B cell (primary cell): Measurements from ENCODE around the gene SCUBE1. TPM values are rescaled to one million over a fixed set of nuclear protein-coding genes. Genes with fewer than 3 reads are reported as not detected.

ENCODE experiments used
- ATAC-seq: fragments of 200-7000 bp; cut with Tn5 transposase; one replicate; pipeline ENCODE4 v1.10.0; 2021; ENCODE audit warnings: low read depth, mild to moderate bottlenecking, moderate number of reproducible peaks, moderate library complexity
- CTCF ChIA-PET: fragments of 350-600 bp; sonication (Branson Sonifier 250); formaldehyde crosslinking; loops from one replicate; lab custom pipeline; 2021; ENCODE audit warnings: antibody characterized with exemption, inconsistent platforms; lab: Charles Lee
- POLR2A ChIA-PET: fragments of 350-600 bp; sonication (Branson Sonifier 250); formaldehyde crosslinking; loops from one replicate; lab custom pipeline; 2021; ENCODE audit warnings: antibody characterized with exemption; lab: Charles Lee
- DNase-seq: peaks from one replicate; pipeline ENCODE4 v3.0.0; 2013
- H2AFZ ChIP-seq: 2 replicates; pipeline ENCODE4 v1.6.1; 2012; ENCODE audit warnings: mild to moderate bottlenecking, low read depth, low read length; ENCODE audit not compliant: insufficient read depth, poor library complexity, severe bottlenecking
- H3K27ac ChIP-seq, 2 donors: 1 replicate in 1 of 2; 2 replicates in 1 of 2; pipeline ENCODE4 v1.5.1; 2012 to 2013; ENCODE audit warnings: low read length in 2 of 2, mild to moderate bottlenecking in 2 of 2, moderate library complexity in 1 of 2
- H3K27me3 ChIP-seq, 4 experiments: fragments of 200-600 bp in 1 of 4; sonication (generic) in 1 of 4; replicated peaks in 1 of 4; 1 replicate in 2 of 4; 2 replicates in 2 of 4; pipeline versions ENCODE4 v1.6.1 to v1.7.0; 2013 to 2016; ENCODE audit warnings: low read length in 3 of 4, mild to moderate bottlenecking in 2 of 4, mixed read lengths in 1 of 4, moderate library complexity in 1 of 4; ENCODE audit not compliant: insufficient read depth in 4 of 4, control insufficient read depth in 3 of 4; ENCODE audit errors: control extremely low read depth in 1 of 4
- H3K36me3 ChIP-seq, 2 experiments: replicated peaks in 1 of 2; 1 replicate in 1 of 2; 2 replicates in 1 of 2; pipeline versions ENCODE4 v1.6.1 to v1.7.1; 2013; ENCODE audit warnings: low read length in 1 of 2; ENCODE audit not compliant: insufficient read depth in 2 of 2, control insufficient read depth in 1 of 2; ENCODE audit errors: control extremely low read depth in 1 of 2, extremely low read depth in 1 of 2
- H3K4me1 ChIP-seq, 2 donors: fragments of 200-600 bp in 1 of 2; sonication (generic) in 1 of 2; 1 replicate in 1 of 2; 2 replicates in 1 of 2; pipeline versions ENCODE4 v1.5.1 to v1.6.1; 2013 to 2017; ENCODE audit warnings: low read length in 2 of 2; ENCODE audit not compliant: control insufficient read depth in 2 of 2, insufficient read depth in 2 of 2
- H3K4me2 ChIP-seq: replicated peaks from 2 replicates; pipeline ENCODE3; 2012; ENCODE audit warnings: mild to moderate bottlenecking, low read depth, low read length; ENCODE audit not compliant: poor library complexity, severe bottlenecking
- H3K4me3 ChIP-seq, 5 experiments: fragments of 200-600 bp in 1 of 5; sonication (generic) in 1 of 5; 1 replicate in 3 of 5; 2 replicates in 2 of 5; pipeline versions ENCODE4 v1.5.1 to v1.7.0; 2011 to 2016; ENCODE audit warnings: low read length in 4 of 5, mild to moderate bottlenecking in 4 of 5, low read depth in 2 of 5, control low read depth in 1 of 5, moderate library complexity in 1 of 5; ENCODE audit not compliant: insufficient read depth in 1 of 5; ENCODE audit errors: control extremely low read depth in 1 of 5, extremely low read depth in 1 of 5
- H3K79me2 ChIP-seq: fragments of 200-600 bp; sonication (generic); one replicate; pipeline ENCODE4 v1.6.0; 2016; ENCODE audit warnings: low read length; ENCODE audit not compliant: control insufficient read depth, insufficient read depth
- H3K9ac ChIP-seq: fragments of 200-600 bp; sonication (generic); 2 replicates; pipeline ENCODE4 v1.6.1; 2017; ENCODE audit warnings: mild to moderate bottlenecking, low read length, moderate library complexity
- H3K9me3 ChIP-seq, 3 donors: one replicate each; pipeline versions ENCODE4 v1.6.1 to v1.7.1; 2013; ENCODE audit warnings: low read length in 2 of 3; ENCODE audit not compliant: control insufficient read depth in 2 of 3, insufficient read depth in 1 of 3; ENCODE audit errors: control extremely low read depth in 1 of 3
- H4K20me1 ChIP-seq: 2 replicates; pipeline ENCODE4 v1.6.0; 2012; ENCODE audit warnings: mild to moderate bottlenecking, low read length; ENCODE audit not compliant: insufficient read depth, control insufficient read depth, poor library complexity, severe bottlenecking
- H3K27ac Mint-ChIP-seq: one replicate; pipeline ENCODE4 v1.8.0; 2021; ENCODE audit warnings: mixed read lengths
- H3K27me3 Mint-ChIP-seq: one replicate; pipeline ENCODE4 v1.8.0; 2021; ENCODE audit warnings: mixed read lengths
- H3K4me1 Mint-ChIP-seq: one replicate; pipeline ENCODE4 v1.8.0; 2021; ENCODE audit warnings: mixed read lengths
- H3K4me3 Mint-ChIP-seq: one replicate; pipeline ENCODE4 v1.8.0; 2021; ENCODE audit warnings: mixed read lengths
- H3K9me3 Mint-ChIP-seq: one replicate; pipeline ENCODE4 v1.8.0; 2022; ENCODE audit warnings: mixed read lengths; ENCODE audit not compliant: insufficient read depth
- EZH2 ChIP-seq: IDR thresholded peaks from 2 replicates; pipeline ENCODE4 v1.6.1; 2012; ENCODE audit warnings: borderline replicate concordance, low read depth, mild to moderate bottlenecking, moderate library complexity, low read length; ENCODE audit not compliant: insufficient read depth, poor library complexity, severe bottlenecking
- WGBS: methylation state at CpG from one replicate; pipeline ENCODE4 v1.1.5; 2013; ENCODE audit warnings: missing lambda C conversion rate; ENCODE audit not compliant: insufficient coverage; 5-methylcytosine and 5-hydroxymethylcytosine counted together
- intact Hi-C: fragments of 100-400 bp; cut with micrococcal nuclease; formaldehyde crosslinking; loops from one replicate; pipeline ENCODE4 v1.10.0; 2022
- polyA plus RNA-seq: library from polyadenylated mRNA; depleted of rRNA; stranded (reverse); fragments of >200 nt; gene quantifications from 2 replicates; pipeline ENCODE4 v1.2.3, GENCODE V29; 2012
- total RNA-seq, 2 donors: library from RNA; stranded (reverse); fragments of 120-200 nt in 1 of 2; gene quantifications; 1 replicate in 1 of 2; 2 replicates in 1 of 2; pipeline versions ENCODE4 v1.2.3 to v1.2.4, GENCODE V29; 2013 to 2022
- TF ChIP-seq, protein P1 (sequence below): fragments of 200-600 bp; IDR thresholded peaks from one replicate; pipeline ENCODE4 v1.8.0; 2022; ENCODE audit warnings: antibody characterized with exemption, mild to moderate bottlenecking

The SCUBE1 gene
- total and polyA plus RNA-seq, 2 donors (not counting 1 experiment from before 2014, with no cell fraction given): not detected

DNA sequence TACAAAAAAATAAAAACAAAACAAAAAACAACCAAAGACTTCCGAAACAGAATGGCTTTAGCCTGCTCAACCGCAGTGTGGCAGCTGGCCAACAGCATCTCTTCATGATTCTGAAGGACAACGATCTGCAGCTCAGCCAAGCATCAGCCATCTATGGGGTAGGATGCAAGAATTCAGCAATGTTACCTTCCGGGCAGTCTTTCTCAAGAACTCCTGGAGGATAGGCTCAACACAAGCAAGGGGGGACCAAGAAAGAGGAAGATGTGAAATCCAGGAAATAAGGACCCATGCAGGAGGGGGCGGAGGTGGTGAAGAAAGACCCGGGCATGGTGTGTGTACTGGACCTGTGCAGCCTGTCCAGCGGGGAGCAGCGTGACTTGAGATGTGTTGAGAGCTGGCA, 195.4 kb downstream of the SCUBE1 start:
- H3K4me1 Mint-ChIP-seq: peaks cover 43% of the 10 kb centered on the region
- H3K4me2 ChIP-seq: peak overlapping the region; percentile 72

More for the DNA sequence above, 195.4 kb downstream of the SCUBE1 start:
- Histone ChIP-seq H3K9me3 (no peaks in the 10 kb centered on the region), H4K20me1 (no peaks in the 10 kb centered on the region), H3K4me3 (peak overlapping the region in 3 of 5 experiments; percentile 28 to 50 (median 30)), H3K27ac (peak overlapping the region; percentile 20 to 47), H3K4me1 (peaks cover 42 to 62% of the 10 kb centered on the region in 2 donors), H3K79me2 (peaks cover 25% of the 10 kb centered on the region), H3K27me3 (no peaks in the 10 kb centered on the region), H2AFZ (peak overlapping the region; percentile 68), H3K9ac (peak overlapping the region; percentile 43), H3K36me3 (no peaks in the 10 kb centered on the region)
- ChIA-PET POLR2A (interaction anchor here (0.7 to 1.3 kb wide), 3 partner anchors 26 to 291 kb away, joined by 3 to 8 read pairs (median 4); partner anchors contain the start of genes ARFGAP3 and TTLL12), CTCF (interaction anchor here (0.7 to 0.9 kb wide), 2 partner anchors 15 to 40 kb away, joined by 3 to 4 read pairs; no protein-coding TSS in a partner anchor)
- ATAC-seq (no peak), DNase-seq (peak; percentile 50)
- Mint-ChIP-seq H3K27me3 (no peaks in the 10 kb centered on the region), H3K4me3 (peak overlapping the region; percentile 80), H3K27ac (peak overlapping the region; percentile 79), H3K9me3 (no peaks in the 10 kb centered on the region)
- TF ChIP-seq EZH2: no peak
- TF ChIP-seq, protein P1, sequence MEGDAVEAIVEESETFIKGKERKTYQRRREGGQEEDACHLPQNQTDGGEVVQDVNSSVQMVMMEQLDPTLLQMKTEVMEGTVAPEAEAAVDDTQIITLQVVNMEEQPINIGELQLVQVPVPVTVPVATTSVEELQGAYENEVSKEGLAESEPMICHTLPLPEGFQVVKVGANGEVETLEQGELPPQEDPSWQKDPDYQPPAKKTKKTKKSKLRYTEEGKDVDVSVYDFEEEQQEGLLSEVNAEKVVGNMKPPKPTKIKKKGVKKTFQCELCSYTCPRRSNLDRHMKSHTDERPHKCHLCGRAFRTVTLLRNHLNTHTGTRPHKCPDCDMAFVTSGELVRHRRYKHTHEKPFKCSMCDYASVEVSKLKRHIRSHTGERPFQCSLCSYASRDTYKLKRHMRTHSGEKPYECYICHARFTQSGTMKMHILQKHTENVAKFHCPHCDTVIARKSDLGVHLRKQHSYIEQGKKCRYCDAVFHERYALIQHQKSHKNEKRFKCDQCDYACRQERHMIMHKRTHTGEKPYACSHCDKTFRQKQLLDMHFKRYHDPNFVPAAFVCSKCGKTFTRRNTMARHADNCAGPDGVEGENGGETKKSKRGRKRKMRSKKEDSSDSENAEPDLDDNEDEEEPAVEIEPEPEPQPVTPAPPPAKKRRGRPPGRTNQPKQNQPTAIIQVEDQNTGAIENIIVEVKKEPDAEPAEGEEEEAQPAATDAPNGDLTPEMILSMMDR: no peak
- 40% methylated on average over 7 of the region's 8 CpGs for WGBS
- intact Hi-C loops: loop anchor here (1.0 kb wide), 1 partner anchor 39 kb away; the partner anchor contains the start of gene TTLL12

Other genes starting within 250 kb of the SCUBE1 start
- gene BIK, start 232.6 kb downstream of the SCUBE1 start, total RNA-seq: 1.3 TPM in 2 replicates
- 2.7 and 3.0 TPM in 2 replicates for gene BIK, start 232.6 kb downstream of the SCUBE1 start, polyA plus RNA-seq
- 10.1 and 10.9 TPM in 2 replicates for gene MCAT, start 200.0 kb downstream of the SCUBE1 start, total RNA-seq
- gene MCAT, start 200.0 kb downstream of the SCUBE1 start, polyA plus RNA-seq: 8.4 and 16.3 TPM in 2 replicates
- gene TSPO, start 191.8 kb downstream of the SCUBE1 start, total RNA-seq: 54.9 and 56.2 TPM in 2 replicates
- gene TSPO, start 191.8 kb downstream of the SCUBE1 start, polyA plus RNA-seq: 61.5 and 94.2 TPM in 2 replicates
- 19.9 and 21.3 TPM in 2 replicates for gene TTLL12, start 156.2 kb downstream of the SCUBE1 start, total RNA-seq
- 8.5 and 11.0 TPM in 2 replicates for gene TTLL12, start 156.2 kb downstream of the SCUBE1 start, polyA plus RNA-seq
- gene MPPED1, start 68.6 kb upstream of the SCUBE1 start, total RNA-seq: not detected in 2 replicates
- 0.13 TPM in 1 of 2 replicates, not detected in the other for gene MPPED1, start 68.6 kb upstream of the SCUBE1 start, polyA plus RNA-seq